ENCODE measurements around the gene NOTO. TPM values are rescaled to one million over a fixed set of nuclear protein-coding genes. Genes with fewer than 3 reads are reported as not detected.
"Not testable (repeated sequence)": the region's sequence is repeated elsewhere in the genome, so short reads cannot be mapped to it uniquely, and the experiment has no call there.

NOTO gene, protein sequence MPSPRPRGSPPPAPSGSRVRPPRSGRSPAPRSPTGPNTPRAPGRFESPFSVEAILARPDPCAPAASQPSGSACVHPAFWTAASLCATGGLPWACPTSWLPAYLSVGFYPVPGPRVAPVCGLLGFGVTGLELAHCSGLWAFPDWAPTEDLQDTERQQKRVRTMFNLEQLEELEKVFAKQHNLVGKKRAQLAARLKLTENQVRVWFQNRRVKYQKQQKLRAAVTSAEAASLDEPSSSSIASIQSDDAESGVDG
- not detected for polyA plus RNA-seq (2012; ENCODE audit: low read depth, missing spikeins)

DNA sequence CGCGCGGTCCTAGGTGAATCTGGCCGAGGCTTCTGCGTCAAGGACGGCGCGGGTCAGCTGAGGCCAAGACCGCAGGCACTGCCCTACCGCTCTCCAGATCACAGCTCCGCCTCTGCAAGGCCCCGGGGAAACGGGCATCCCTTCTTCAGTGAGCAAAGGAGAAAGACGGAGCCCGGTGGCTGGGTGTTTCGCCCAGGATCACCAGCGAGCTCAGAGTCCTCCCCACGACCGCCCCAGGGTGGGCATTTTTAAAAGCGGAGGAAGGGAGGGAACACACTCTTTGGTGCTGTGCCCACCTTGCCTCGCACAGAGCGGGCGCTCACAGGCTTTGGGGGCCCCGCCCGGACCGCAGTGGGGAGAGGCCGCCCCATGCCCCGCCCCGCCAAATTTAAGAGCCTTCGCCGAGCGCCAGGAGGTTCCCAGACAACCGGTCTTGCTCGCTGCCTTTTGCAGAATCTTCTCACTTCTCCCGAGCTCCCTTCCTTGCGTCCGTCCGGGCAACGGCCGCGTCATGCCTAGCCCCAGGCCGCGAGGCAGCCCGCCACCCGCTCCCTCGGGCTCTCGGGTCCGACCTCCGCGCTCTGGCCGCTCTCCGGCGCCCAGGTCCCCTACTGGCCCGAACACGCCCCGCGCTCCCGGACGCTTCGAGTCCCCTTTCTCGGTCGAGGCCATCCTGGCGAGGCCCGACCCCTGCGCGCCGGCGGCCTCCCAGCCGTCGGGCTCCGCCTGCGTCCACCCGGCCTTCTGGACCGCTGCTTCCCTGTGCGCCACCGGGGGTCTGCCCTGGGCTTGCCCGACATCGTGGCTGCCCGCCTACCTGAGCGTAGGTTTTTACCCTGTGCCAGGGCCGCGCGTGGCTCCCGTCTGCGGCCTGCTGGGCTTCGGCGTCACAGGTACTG lies at the start of gene NOTO:
Gene NOTO, plus strand, starts transcription at position 419 of the 899 bp plus-strand sequence. Its CDS starts 93 bp downstream, at position 512.
- TF ChIP-seq POLR2AphosphoS5 (IDR thresholded peaks at IDR 0.05; ENCODE audit: low read depth, low read length), result no peak
- no peak for TF ChIP-seq PAX5 (IDR thresholded peaks at IDR 0.05; ENCODE audit: insufficient read depth, low read length, severe bottlenecking)
- no peak for TF ChIP-seq POU2F2 (IDR thresholded peaks at IDR 0.05; ENCODE audit: low read depth, low read length)
- TF ChIP-seq TAF1 (IDR thresholded peaks at IDR 0.05; ENCODE audit: low read depth, low read length), result no peak
- no peak for TF ChIP-seq POLR2A (IDR thresholded peaks at IDR 0.05; ENCODE audit: low read depth, low read length)
- FAIRE-seq, result no peak
- no peak for DNase-seq (ENCODE audit: insufficient read length, low spot score)

DNA sequence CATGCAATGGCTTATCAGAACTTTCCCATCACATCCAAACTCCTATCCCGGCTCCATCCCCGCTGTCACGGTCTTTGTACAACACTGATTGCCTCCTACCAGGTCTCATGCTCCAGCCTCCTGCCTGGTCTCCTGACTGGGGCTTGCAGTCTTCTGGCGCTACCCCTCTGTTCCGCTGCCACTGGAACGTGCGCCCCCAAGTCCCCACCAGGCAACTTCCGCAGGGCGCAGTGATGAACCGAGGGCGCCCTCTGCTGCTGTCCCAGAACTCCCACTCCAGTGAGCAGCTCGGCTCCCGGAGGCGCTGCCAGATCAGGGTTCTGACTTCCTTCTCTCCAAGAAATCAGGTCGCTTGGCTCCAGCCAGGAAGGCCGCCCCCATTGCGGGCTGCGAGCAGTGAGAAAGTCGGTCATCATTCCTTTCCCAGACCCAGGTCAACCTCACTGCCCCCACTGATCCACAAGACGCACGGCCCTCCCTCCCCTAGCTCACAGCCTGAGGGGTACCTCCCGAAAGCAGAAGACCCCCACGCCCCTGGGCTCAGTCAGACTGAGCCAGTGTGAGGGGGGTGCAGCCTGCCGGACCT lies 45.7 kb upstream of the NOTO start:
- DNase-seq (ENCODE audit: insufficient read length, low spot score), result no peak
- no peak for FAIRE-seq
- TF ChIP-seq POLR2A (IDR thresholded peaks at IDR 0.05; ENCODE audit: low read depth, low read length) (no peak), SPI1 (IDR thresholded peaks at IDR 0.05; ENCODE audit: low read depth, low read length) (no peak), TAF1 (IDR thresholded peaks at IDR 0.05; ENCODE audit: low read depth, low read length) (no peak), POLR2AphosphoS5 (IDR thresholded peaks at IDR 0.05; ENCODE audit: low read depth, low read length) (no peak), POU2F2 (IDR thresholded peaks at IDR 0.05; ENCODE audit: low read depth, low read length) (no peak), PAX5 (IDR thresholded peaks at IDR 0.05; ENCODE audit: insufficient read depth, low read length, severe bottlenecking) (no peak)

DNA sequence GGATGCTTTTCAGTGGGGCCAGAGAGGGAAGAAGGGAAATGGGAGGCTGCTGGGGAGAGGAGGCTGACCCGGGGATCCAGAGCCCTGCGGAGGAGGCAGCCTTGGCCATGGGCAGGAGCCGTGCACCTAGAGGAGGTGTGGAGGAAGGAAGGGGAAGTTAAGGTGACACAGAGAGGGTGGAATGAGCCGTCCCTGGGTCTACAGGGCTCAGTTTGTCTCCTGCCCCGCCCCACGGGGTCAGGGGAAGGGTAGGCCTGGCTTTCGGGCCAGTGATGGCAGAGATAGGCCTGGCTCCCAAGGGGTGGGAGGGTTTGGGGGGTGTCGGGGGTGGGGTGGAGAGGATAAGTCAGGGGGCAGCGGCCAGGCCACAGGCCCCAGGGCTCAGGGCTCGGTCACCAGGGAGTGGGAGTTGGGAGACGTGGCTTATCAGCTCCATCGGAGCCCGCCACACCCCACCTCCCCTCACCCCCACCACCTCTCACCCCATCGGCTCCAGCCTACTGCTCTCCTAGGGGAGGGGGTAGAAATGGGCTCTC lies 39.5 kb upstream of the NOTO start:
- no peak for FAIRE-seq
- no peak for TF ChIP-seq POLR2AphosphoS5 (IDR thresholded peaks at IDR 0.05; ENCODE audit: low read depth, low read length)
- TF ChIP-seq PAX5 (IDR thresholded peaks at IDR 0.05; ENCODE audit: insufficient read depth, low read length, severe bottlenecking), result no peak
- no peak for TF ChIP-seq SPI1 (IDR thresholded peaks at IDR 0.05; ENCODE audit: low read depth, low read length)
- no peak for TF ChIP-seq POLR2A (IDR thresholded peaks at IDR 0.05; ENCODE audit: low read depth, low read length)
- no peak for DNase-seq (ENCODE audit: insufficient read length, low spot score)

DNA sequence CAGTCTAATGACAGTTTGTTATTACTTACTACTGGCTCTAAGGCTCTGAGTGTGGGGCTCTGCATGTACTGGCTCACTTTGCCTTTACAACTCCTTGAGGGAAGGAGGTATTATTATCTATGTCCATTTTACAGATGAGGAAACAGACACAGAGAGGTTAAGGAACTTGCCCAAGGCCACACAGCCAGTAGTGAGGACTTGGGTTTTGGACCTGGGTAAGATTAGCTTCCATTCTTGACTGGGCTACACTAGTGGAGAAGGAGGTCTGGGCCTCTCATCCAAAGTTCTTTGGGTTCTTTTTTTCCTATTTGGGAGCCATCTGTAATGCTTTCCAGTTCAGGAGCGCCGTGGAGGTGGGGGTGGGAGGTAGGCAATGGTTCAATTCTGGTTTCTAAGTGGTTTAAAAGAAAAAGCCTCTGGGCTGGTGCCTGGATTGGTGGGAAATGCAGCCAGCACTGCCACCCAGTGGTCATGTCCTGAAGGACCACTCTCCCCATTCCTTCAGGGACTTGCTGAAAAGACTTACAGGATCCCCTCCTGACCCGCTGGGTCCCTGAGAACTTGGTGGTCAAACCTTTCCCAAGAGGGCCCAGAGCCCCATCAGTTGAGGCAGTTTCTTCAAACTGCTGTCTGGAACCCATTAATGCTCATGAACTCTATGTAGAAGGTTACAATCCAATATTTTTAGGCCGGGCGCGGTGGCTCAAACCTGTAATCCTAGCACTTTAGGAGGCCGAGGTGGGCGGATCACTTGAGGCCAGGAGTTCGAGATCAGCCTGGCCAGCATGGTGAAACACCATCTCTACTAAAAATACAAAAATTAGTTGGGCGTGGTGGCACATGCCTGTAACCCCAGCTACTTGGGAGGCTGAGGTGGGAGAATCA lies 38.6 kb upstream of the NOTO start:
- DNase-seq (ENCODE audit: insufficient read length, low spot score) (no peak), FAIRE-seq (peak; percentile 9)
- TF ChIP-seq SPI1 (IDR thresholded peaks at IDR 0.05; ENCODE audit: low read depth, low read length) (no peak), POLR2AphosphoS5 (IDR thresholded peaks at IDR 0.05; ENCODE audit: low read depth, low read length) (no peak), POLR2A (IDR thresholded peaks at IDR 0.05; ENCODE audit: low read depth, low read length) (no peak), TAF1 (IDR thresholded peaks at IDR 0.05; ENCODE audit: low read depth, low read length) (no peak), PAX5 (IDR thresholded peaks at IDR 0.05; ENCODE audit: insufficient read depth, low read length, severe bottlenecking) (no peak), POU2F2 (IDR thresholded peaks at IDR 0.05; ENCODE audit: low read depth, low read length) (no peak)

DNA sequence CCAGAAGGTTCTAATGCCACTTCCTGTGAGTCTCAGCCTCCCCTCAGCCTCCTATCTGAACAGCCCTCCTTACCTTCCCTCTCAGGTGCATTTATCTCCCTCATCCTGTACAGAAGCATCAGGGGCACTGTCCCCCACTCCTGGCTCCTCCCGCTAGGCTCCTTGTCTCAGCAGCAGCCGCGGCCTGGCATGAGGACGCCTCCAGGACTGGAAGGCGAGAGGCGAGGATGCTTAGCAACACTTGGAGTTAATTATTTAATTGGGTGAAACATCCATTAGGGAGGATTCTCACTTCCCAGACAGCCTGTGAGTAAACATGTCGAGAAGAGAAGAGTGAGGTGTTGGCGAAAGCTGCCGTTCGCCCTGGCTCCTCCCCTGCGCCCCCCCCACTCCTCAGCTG lies 36.4 kb upstream of the NOTO start:
- not testable (repeated sequence) for FAIRE-seq

DNA sequence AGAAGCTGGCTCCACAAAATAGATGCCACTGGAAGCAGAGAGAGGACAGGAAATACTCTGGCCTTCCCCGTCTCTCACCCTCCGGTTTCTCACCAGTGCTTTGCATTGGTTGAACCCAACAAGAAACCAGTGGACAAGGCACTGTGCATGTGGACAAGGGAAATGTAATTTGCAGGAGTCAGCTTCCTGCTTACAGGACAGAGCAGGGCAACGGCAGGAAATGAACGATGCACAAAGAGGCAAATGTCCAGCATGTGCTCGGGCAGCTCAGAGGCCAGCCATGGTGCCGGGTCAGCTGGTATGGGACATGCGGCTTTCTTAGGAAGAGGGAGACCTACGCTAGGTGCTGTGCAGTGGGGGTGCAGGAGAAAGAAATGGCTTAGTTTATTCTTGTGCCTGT lies 35.6 kb upstream of the NOTO start:
- not testable (repeated sequence) for DNase-seq (ENCODE audit: insufficient read length, low spot score); FAIRE-seq

More for the DNA sequence above, 36.4 kb upstream of the NOTO start:
- DNase-seq (ENCODE audit: insufficient read length, low spot score), result not testable (repeated sequence)

DNA sequence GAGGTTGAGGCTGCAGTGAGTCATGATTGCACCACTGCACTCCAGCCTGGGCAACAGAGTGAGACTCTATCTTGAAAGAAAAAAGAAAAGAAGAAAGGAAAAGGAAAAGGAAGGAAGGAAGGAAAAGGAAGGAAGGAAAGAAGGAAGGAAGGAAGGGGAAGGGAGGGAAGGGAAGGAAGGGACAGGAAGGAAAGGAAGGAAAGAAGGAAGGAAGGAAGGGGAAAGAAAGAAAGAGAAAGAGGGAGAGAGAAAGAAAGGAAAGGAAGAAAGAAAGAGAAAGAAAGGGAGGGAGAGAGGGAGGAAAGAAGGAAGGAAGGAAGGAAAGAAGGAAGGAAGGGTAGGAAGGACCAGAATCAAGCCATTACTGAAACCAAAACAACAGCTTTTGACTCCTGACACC lies 34.0 kb upstream of the NOTO start:
- not testable (repeated sequence) for DNase-seq (ENCODE audit: insufficient read length, low spot score); FAIRE-seq

DNA sequence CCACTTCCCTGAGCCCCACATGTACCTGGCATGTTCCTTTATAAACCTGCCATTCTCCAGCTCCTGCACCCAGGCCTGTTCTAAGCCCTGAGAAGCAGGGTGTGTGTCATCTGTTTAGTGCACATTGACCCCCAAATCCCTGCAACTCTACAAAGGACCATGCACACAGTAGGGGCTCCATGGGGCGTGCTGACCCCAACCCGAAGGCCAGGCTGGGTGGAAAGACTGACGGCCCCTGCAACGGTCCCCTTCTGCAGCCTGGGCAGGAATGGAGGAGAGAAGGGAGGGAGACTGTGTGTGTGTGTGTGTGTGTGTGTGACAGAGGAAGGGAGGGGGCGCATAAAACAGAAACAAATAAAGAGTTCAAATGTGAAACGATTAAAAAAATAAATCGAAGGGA lies 32.0 kb upstream of the NOTO start:
- not testable (repeated sequence) for DNase-seq (ENCODE audit: insufficient read length, low spot score); FAIRE-seq

DNA sequence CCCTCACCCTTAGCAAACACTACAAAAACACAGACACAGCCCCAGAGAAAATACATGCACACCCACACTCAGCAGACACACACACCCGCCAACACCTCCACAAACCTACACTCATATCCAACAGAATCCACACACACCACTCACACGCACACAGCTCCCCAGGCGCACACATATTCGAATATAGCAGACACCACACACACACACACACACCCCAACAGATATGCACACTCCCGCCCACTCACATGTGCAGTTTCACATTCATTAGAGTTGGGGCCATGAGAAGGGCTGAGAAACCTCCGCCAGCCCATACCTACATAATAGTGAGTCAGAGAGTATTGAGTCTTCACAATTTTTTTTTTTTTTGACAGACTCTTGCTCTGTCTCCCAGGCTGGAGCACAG lies 29.4 kb upstream of the NOTO start:
- no peak for DNase-seq (ENCODE audit: insufficient read length, low spot score)
- FAIRE-seq, result no peak
- TF ChIP-seq PAX5 (IDR thresholded peaks at IDR 0.05; ENCODE audit: insufficient read depth, low read length, severe bottlenecking), result no peak
- no peak for TF ChIP-seq SPI1 (IDR thresholded peaks at IDR 0.05; ENCODE audit: low read depth, low read length)
- peak; percentile 95 for TF ChIP-seq POU2F2 (IDR thresholded peaks at IDR 0.05; ENCODE audit: low read depth, low read length)

DNA sequence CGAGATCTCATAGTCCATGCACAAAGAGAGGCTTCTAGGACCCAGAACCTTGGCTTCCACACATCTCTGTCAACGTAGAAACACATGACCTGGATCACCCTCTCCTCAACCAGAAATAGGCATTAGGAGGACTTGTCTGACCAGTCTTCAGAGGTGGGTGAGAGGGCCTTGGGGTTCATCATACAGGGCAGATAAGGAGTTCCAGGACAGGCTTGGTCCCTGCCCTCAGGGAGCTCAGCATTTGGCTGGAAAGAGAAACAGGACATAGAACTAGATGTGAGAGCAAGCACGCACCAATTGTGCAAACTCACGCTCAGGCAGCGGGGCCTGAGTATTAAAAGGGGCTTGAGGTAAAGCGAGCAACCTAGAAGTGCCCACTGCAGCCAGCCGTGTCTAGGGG lies 28.6 kb upstream of the NOTO start:
- FAIRE-seq, result no peak
- DNase-seq (ENCODE audit: insufficient read length, low spot score), result no peak
- TF ChIP-seq POLR2AphosphoS5 (IDR thresholded peaks at IDR 0.05; ENCODE audit: low read depth, low read length), result no peak
- TF ChIP-seq POLR2A (IDR thresholded peaks at IDR 0.05; ENCODE audit: low read depth, low read length), result no peak

Measured in GM12891 (cell line).